ENCODE measurements around the gene RPRD2. TPM values are rescaled to one million over a fixed set of nuclear protein-coding genes. Genes with fewer than 3 reads are reported as not detected.
"Not testable (repeated sequence)": the region's sequence is repeated elsewhere in the genome, so short reads cannot be mapped to it uniquely, and the experiment has no call there.

Gene RPRD2
- total RNA-seq, 8 experiments from 2014 or later, result 9.1 to 37.4 (median 23.7) TPM

- no peak for ATAC-seq (replicated peaks in 6 of 8)
- peak overlapping the region; percentile 51 to 69 (median 60) for H3K4me3 ChIP-seq
- in situ Hi-C loops (cut with MboI; ENCODE audit: low pct_unique_long_range_greater_than_20kb in 2 of 9, low sequenced_read_pairs in 9 of 9, unreplicated experiment in 9 of 9), result no loop called here
- 0 to 42% (median 15%) methylated on average over 4 to 12 of the region's 12 CpGs for WGBS, 10 experiments
- H3K4me1 ChIP-seq (replicated peaks in 1 of 2), result peaks cover 6 to 7% of the 10 kb centered on the region in 2 donors
- no peak overlapping the region for H3K27ac ChIP-seq
These were observed 2.7 kb downstream of the RPRD2 start for GRCh38 chr1:150366416-150367296.

DNA sequence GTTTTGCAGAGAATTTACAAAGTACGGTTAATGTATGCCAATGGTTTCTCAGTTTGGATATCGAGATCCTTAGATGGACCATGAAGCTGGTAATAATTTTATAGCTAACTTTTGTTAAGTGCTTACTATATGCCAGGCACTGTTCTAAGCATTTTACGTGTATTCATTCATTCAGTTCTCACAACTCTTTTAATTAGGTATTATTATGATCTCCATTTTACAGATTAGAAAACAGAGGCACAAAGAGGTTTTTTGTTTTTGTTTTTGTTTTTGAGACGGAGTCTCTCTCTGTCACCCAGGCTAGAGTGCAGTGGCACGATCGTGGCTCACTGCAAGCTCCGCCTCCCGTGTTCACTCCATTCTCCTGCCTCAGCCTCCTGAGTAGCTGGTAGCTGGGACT, 7.2 kb downstream of the RPRD2 start:
- in situ Hi-C loops (cut with MboI; ENCODE audit: low pct_unique_long_range_greater_than_20kb in 2 of 9, low sequenced_read_pairs in 9 of 9, unreplicated experiment in 9 of 9), result no loop called here
- Histone ChIP-seq H3K4me3 (no peak overlapping the region), H3K4me1 (replicated peaks in 1 of 2) (peaks cover 3% of the 10 kb centered on the region in 2 donors), H3K27ac (no peak overlapping the region)
- WGBS, 10 experiments, result 79 to 100% (median 95%) methylated on average over 2 to 8 of the region's 8 CpGs; no CpG with 5 or more reads in 2 of the 10 experiments
- no peak for ATAC-seq (replicated peaks in 6 of 8)

DNA sequence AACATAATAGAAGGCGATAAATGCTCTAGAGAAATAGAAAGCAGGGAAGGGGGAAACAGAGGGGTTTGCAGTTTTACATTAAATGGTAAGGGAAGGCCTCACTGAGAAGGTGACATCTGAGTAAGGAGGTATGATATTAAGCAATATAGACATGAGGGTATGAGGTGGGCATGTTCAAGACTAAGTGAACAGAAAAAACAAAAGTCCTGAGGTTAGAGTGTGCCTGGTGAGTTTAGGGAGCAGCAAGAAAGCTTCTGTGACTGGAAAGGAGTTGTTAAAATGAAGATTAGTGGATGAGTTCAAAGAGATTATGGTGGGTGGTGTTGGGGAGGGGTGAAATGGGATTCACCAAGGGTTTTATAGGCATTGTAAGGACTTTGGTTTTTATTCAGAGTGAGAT, 8.6 kb downstream of the RPRD2 start:
- no peak overlapping the region for H3K4me3 ChIP-seq
- in situ Hi-C loops (cut with MboI; ENCODE audit: low pct_unique_long_range_greater_than_20kb in 2 of 9, low sequenced_read_pairs in 9 of 9, unreplicated experiment in 9 of 9), result no loop called here
- no peak overlapping the region for H3K27ac ChIP-seq
- peaks cover 3% of the 10 kb centered on the region in 2 donors for H3K4me1 ChIP-seq (replicated peaks in 1 of 2)
- no peak for ATAC-seq (replicated peaks in 6 of 8)
- WGBS, 10 experiments, result 82 to 100% (median 100%) methylated on average over 1 of the region's 1 CpG; no CpG with 5 or more reads in 4 of the 10 experiments

DNA sequence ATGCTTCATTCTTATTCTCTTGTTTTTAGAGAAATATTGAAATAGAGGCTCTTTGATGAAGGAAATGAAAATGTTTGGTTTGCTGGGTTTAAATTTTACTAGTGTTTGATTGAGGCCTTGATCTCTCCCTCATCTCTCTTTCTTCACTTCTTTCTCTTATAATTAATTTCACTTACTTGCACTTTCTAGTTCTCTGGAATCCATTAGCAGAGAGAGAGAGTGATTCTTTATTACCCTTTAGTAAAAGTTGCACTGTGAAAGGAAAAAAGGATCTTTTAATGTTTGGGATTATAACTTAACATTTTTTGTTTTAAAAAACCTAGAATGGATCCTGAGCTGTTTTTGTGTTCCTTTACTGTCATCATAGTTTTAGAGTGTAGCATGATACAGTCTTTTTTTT, 12.2 kb downstream of the RPRD2 start:
- Histone ChIP-seq H3K27ac (no peak overlapping the region), H3K4me3 (no peak overlapping the region), H3K4me1 (replicated peaks in 1 of 2) (peaks cover 3% of the 10 kb centered on the region in 2 donors)
- in situ Hi-C loops (cut with MboI; ENCODE audit: low pct_unique_long_range_greater_than_20kb in 2 of 9, low sequenced_read_pairs in 9 of 9, unreplicated experiment in 9 of 9), result no loop called here
- no peak for ATAC-seq (replicated peaks in 6 of 8)

DNA sequence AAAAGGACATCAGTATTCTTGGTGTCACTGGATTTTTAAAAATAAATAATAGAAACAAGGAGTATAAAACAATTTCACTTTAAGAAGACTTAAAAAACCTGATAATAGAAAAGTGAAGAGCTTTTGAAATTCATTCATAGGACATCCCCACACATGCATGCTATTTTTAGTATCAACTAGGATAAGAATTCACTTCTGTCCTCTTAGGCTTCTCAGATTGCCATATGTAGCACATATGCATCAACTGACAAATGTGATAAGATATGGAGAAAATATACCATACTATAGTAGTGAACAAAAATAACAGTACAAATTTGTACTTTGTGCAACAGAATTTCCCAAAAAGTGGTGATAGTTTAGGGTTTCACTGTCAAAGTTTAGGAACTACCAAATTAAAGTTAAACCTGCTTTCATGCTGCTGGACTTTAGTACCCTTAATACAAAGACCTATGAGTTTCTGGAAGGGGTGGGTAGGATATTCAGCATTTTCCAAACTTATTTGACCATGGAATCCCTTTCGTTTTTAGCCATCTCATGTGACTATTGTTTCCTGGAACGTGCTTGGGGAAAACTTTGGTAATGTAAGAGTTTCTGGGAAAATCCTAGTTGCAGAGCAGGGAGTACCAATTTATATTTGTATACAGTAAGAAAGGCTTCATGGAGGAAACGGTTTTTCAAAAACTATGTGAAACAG, 19.8 kb downstream of the RPRD2 start:
- ATAC-seq (replicated peaks in 6 of 8), result peak in 1 of 8 experiments; percentile 58
- Histone ChIP-seq H3K4me1 (replicated peaks in 1 of 2) (no peaks in the 10 kb centered on the region), H3K4me3 (no peak overlapping the region), H3K27ac (no peak overlapping the region)
- WGBS, 10 experiments, result 5 to 94% (median 75%) methylated on average over 2 to 3 of the region's 3 CpGs; no CpG with 5 or more reads in 1 of the 10 experiments
- in situ Hi-C loops (cut with MboI; ENCODE audit: low pct_unique_long_range_greater_than_20kb in 2 of 9, low sequenced_read_pairs in 9 of 9, unreplicated experiment in 9 of 9), result no loop called here

- ATAC-seq (replicated peaks in 6 of 8), result no peak
- 72 to 100% (median 94%) methylated on average over 3 to 10 of the region's 10 CpGs for WGBS, 10 experiments
- in situ Hi-C loops (cut with MboI; ENCODE audit: low pct_unique_long_range_greater_than_20kb in 2 of 9, low sequenced_read_pairs in 9 of 9, unreplicated experiment in 9 of 9), result no loop called here
- no peaks in the 10 kb centered on the region for H3K4me1 ChIP-seq (replicated peaks in 1 of 2)
- H3K27ac ChIP-seq, result no peak overlapping the region
- no peak overlapping the region for H3K4me3 ChIP-seq
These were observed 21.8 kb downstream of the RPRD2 start for GRCh38 chr1:150385537-150386445.

DNA sequence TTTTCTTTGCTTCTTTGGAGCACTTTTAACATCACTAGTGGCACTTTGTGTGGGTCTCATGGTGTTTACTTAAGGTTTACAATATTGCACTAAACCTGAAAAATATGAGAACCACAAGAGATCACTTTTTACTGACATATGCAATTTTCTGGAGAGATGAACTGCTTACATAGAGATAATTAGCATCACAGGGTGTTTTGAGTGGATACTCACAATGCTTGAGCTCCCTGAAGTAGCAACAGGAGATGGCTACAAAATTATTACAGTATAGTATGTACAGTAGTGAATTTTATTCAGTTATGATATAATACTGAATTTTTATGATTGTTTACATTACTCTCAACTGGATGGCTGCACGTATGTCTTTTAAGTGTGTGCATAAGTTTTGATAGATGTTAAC, 22.6 kb downstream of the RPRD2 start:
- whole genome bisulfite sequencing, 10 experiments, result 0 to 89% (median 30%) methylated on average over 1 of the region's 1 CpG; no CpG with 5 or more reads in 1 of the 10 experiments
- in situ Hi-C loops (cut with MboI; ENCODE audit: low pct_unique_long_range_greater_than_20kb in 2 of 9, low sequenced_read_pairs in 9 of 9, unreplicated experiment in 9 of 9), result no loop called here

GRCh38 chr1:150387200-150387599, 23.3 kb downstream of the RPRD2 start:
- H3K27ac ChIP-seq, result no peak overlapping the region
- H3K4me1 ChIP-seq (replicated peaks in 1 of 2), result no peaks in the 10 kb centered on the region
- in situ Hi-C loops (cut with MboI; ENCODE audit: low pct_unique_long_range_greater_than_20kb in 2 of 9, low sequenced_read_pairs in 9 of 9, unreplicated experiment in 9 of 9), result no loop called here
- no peak overlapping the region for H3K4me3 ChIP-seq
- peak in 1 of 8 experiments; percentile 8 for ATAC-seq (replicated peaks in 6 of 8)

More for the DNA sequence above, 22.6 kb downstream of the RPRD2 start:
- Histone ChIP-seq H3K4me3 (no peak overlapping the region), H3K4me1 (replicated peaks in 1 of 2) (no peaks in the 10 kb centered on the region), H3K27ac (no peak overlapping the region)
- peak in 1 of 8 experiments; percentile 59 for ATAC-seq (replicated peaks in 6 of 8)

DNA sequence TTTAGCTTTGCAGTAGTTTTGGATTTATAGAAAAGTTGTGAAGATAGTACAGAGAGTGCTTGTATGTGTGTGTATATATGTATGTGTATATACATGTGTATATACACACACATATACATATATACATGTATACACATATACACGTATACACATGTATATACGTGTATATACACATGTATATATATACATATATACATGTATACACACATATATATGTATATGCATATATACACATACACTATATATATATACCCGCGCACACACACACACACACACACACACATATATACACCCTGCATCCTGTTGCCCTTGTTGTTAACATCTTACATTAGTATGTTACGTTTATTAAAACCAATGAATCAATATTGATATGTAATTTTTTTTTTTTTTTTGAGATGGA, 24.3 kb downstream of the RPRD2 start:
- no peak overlapping the region for H3K4me3 ChIP-seq
- no peak for ATAC-seq (replicated peaks in 6 of 8)
- in situ Hi-C loops (cut with MboI; ENCODE audit: low pct_unique_long_range_greater_than_20kb in 2 of 9, low sequenced_read_pairs in 9 of 9, unreplicated experiment in 9 of 9), result no loop called here
- WGBS, 10 experiments, result 71 to 100% (median 93%) methylated on average over 2 to 5 of the region's 5 CpGs; no CpG with 5 or more reads in 4 of the 10 experiments
- H3K27ac ChIP-seq, result no peak overlapping the region
- H3K4me1 ChIP-seq (replicated peaks in 1 of 2), result no peaks in the 10 kb centered on the region

GRCh38 chr1:150389650-150390049, 25.7 kb downstream of the RPRD2 start:
- ATAC-seq (replicated peaks in 6 of 8), result peak in 2 of 8 experiments; percentile 49 to 61
- Histone ChIP-seq H3K27ac (no peak overlapping the region), H3K4me3 (no peak overlapping the region), H3K4me1 (replicated peaks in 1 of 2) (no peaks in the 10 kb centered on the region)
- 0 to 100% (median 53%) methylated on average over 1 to 4 of the region's 4 CpGs; no CpG with 5 or more reads in 1 of the 10 experiments for WGBS, 10 experiments
- in situ Hi-C loops (cut with MboI; ENCODE audit: low pct_unique_long_range_greater_than_20kb in 2 of 9, low sequenced_read_pairs in 9 of 9, unreplicated experiment in 9 of 9), result no loop called here

GRCh38 chr1:150392627-150393026, 28.7 kb downstream of the RPRD2 start:
- WGBS, 10 experiments, result 0 to 100% (median 89%) methylated on average over 1 to 3 of the region's 3 CpGs
- in situ Hi-C loops (cut with MboI; ENCODE audit: low pct_unique_long_range_greater_than_20kb in 2 of 9, low sequenced_read_pairs in 9 of 9, unreplicated experiment in 9 of 9), result no loop called here

GRCh38 chr1:150395115-150395514, 31.2 kb downstream of the RPRD2 start:
- H3K27ac ChIP-seq; H3K4me3 ChIP-seq; ATAC-seq (replicated peaks in 6 of 8); in situ Hi-C loops (cut with MboI; ENCODE audit: low pct_unique_long_range_greater_than_20kb in 2 of 9, low sequenced_read_pairs in 9 of 9, unreplicated experiment in 9 of 9); H3K4me1 ChIP-seq (replicated peaks in 1 of 2): not testable (repeated sequence)
- WGBS, 10 experiments, result 58 to 100% (median 93%) methylated on average over 1 to 2 of the region's 2 CpGs; no CpG with 5 or more reads in 3 of the 10 experiments

More at GRCh38 chr1:150392627-150393026, 28.7 kb downstream of the RPRD2 start:
- Histone ChIP-seq H3K4me3 (no peak overlapping the region), H3K4me1 (replicated peaks in 1 of 2) (no peaks in the 10 kb centered on the region), H3K27ac (no peak overlapping the region)
- ATAC-seq (replicated peaks in 6 of 8), result no peak
